ENCODE measurements around the gene SSR1.
"Not testable (repeated sequence)": the region's sequence is repeated elsewhere in the genome, so short reads cannot be mapped to it uniquely, and the experiment has no call there.

SSR1 gene

DNA sequence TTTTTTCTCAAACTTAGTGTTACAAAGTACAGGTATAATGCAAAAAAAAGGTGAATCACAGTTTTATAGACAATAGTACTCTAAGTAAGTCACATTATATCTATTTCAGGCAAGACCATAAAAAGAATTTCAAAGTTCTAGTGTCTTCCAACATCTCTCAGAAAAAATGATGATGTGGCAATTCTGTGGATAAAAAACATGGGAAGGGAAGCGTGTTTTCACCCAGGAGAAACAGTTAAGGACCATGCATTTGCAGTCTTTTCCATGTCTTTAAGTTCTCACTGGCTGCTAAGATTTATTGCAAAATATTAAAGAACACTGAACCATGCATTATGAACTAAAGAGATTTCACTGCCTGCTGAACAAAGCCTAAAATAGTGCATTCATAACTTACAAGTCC lies 1.8 kb downstream of the SSR1 start:
- H3K4me3 Mint-ChIP-seq, result peak overlapping the region; percentile 96
- no peaks in the 10 kb centered on the region for H3K9me3 Mint-ChIP-seq (ENCODE audit: low read depth)
- peaks cover 58% of the 10 kb centered on the region for H3K4me1 Mint-ChIP-seq (ENCODE audit: low read depth)
- H3K27ac Mint-ChIP-seq, result no peak overlapping the region
- peaks cover 22% of the 10 kb centered on the region for H3K36me3 Mint-ChIP-seq
- H3K27me3 Mint-ChIP-seq, result no peaks in the 10 kb centered on the region

DNA sequence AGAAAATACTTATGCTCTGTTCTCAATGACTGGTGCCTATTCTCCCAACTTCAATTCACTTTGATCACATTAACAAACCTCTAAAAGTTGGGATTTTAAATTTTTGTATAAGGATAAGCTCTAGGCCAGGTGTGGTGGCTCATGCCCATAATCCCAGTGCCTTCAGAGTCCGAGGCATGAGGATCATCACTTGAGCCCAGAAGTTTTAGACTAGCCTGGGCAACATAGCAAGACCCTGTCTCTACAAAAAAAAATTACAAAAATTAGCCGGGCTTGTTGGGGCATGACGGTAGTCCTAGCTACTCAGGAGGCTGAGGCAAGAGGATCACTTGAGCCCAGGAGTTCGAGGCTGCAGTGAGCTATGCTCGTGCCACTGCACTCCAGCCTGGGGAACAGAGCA lies 3.9 kb downstream of the SSR1 start:
- peaks cover 67% of the 10 kb centered on the region for H3K4me1 Mint-ChIP-seq (ENCODE audit: low read depth)
- peak overlapping the region; percentile 56 for H3K4me3 Mint-ChIP-seq
- no peak overlapping the region for H3K27ac Mint-ChIP-seq
- H3K9me3 Mint-ChIP-seq (ENCODE audit: low read depth), result no peaks in the 10 kb centered on the region
- peaks cover 26% of the 10 kb centered on the region for H3K36me3 Mint-ChIP-seq
- no peaks in the 10 kb centered on the region for H3K27me3 Mint-ChIP-seq

DNA sequence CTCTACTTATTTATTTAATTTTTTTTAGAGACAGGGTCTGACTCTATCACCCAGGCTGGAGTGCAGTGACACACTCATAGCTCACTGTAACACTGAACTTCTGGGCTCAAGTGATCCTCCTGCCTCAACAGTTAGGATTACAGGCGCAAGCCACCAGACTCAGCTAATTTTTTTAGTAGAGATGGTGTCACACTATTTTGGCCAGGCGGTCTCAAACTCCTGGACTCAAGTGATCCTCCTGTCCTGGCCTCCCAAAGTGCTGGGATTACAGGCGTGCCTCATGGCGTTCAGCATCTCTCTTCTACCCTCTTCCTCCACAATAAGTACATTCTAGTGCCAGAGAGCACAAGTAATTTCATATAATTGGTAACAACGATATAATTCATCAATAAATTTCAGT lies 5.5 kb downstream of the SSR1 start:
- Mint-ChIP-seq H3K27ac (peak overlapping the region; percentile 14), H3K27me3 (no peaks in the 10 kb centered on the region), H3K4me1 (ENCODE audit: low read depth) (peaks cover 62% of the 10 kb centered on the region), H3K36me3 (peaks cover 28% of the 10 kb centered on the region), H3K4me3 (peak overlapping the region; percentile 1), H3K9me3 (ENCODE audit: low read depth) (no peaks in the 10 kb centered on the region)

DNA sequence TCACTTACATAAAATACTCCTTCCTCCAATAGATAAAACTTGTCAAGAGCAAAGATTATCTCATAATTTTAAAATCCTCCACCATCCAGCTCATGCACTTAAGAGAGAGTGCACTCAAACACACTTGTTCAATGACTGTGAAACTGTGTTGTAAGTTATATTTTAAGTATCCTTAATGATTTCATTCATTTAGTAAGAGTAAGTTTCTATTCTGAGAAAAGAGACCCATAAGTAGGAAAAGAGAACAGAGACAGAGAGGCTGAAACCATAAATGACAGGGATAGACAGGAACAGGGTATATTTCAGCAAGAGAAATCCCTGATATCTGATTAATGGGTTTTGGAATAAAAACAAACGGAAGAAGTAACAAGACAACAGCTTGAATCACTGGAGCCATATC lies 8.2 kb downstream of the SSR1 start:
- peak overlapping the region; percentile 22 for H3K27ac Mint-ChIP-seq
- peaks cover 34% of the 10 kb centered on the region for H3K36me3 Mint-ChIP-seq
- H3K9me3 Mint-ChIP-seq (ENCODE audit: low read depth), result no peaks in the 10 kb centered on the region
- H3K27me3 Mint-ChIP-seq, result no peaks in the 10 kb centered on the region
- H3K4me1 Mint-ChIP-seq (ENCODE audit: low read depth), result peaks cover 54% of the 10 kb centered on the region
- H3K4me3 Mint-ChIP-seq, result no peak overlapping the region

DNA sequence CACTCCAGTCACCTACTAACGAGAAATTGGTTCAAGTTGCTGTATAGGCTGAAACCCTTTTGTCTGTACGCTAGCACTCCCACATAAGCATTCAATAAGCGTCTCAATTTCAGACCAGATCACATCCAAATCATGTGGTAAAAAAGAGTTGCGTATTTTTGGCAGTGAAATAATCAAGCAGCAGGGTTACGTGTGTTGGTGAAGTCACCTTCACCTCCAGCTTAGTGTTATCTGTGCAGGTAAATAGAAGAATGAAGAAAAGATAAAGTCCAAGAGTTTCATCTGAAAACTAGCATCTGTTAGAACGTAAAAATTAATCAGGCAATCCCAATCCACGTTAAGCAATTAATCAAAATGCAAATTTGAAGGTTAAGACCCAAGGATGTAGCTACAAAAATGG lies 11.3 kb downstream of the SSR1 start:
- no peak overlapping the region for H3K4me3 Mint-ChIP-seq
- H3K27me3 Mint-ChIP-seq, result no peaks in the 10 kb centered on the region
- peaks cover 29% of the 10 kb centered on the region for H3K4me1 Mint-ChIP-seq (ENCODE audit: low read depth)
- H3K27ac Mint-ChIP-seq, result no peak overlapping the region
- H3K9me3 Mint-ChIP-seq (ENCODE audit: low read depth), result no peaks in the 10 kb centered on the region
- peaks cover 16% of the 10 kb centered on the region for H3K36me3 Mint-ChIP-seq

DNA sequence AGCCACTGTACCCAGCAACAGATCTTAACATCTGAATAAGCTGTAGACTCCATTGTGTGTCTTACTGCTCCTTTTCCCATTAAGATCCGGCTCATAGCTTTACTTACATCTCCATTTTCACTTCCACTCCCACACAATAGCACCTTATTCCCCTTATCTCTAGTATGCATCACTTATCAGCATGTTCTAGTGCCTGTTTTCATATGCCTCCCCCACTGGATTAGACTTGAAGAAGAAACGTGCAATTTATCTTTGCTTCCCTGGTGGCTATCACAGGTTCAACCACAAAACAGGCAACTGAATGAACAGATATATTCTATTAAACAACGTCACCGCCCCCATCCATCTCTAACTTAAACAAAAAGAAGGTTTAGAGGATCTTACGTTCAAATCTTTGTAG lies 12.1 kb downstream of the SSR1 start:
- Mint-ChIP-seq H3K27ac (no peak overlapping the region), H3K4me3 (no peak overlapping the region), H3K4me1 (ENCODE audit: low read depth) (peaks cover 30% of the 10 kb centered on the region), H3K36me3 (peaks cover 16% of the 10 kb centered on the region), H3K9me3 (ENCODE audit: low read depth) (no peaks in the 10 kb centered on the region), H3K27me3 (no peaks in the 10 kb centered on the region)

DNA sequence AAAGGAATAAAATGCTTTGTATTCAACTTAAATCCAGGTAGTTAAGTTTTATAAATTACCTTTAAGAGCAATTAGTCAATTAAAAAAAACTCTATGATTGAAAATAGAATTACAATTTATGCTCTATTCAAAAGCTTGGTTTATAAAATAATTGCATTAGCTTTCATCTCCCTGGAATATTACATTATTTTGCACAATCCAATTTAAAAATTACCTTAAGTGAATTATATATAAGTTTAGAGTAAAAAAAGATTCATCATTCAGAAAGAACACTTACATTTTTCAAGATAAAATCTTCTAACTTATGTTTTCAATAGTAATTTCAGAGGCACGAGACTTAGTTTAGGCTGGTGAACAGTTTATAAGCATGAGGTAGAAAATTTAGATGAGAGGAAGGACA lies 14.9 kb downstream of the SSR1 start:
- no peak overlapping the region for H3K27ac Mint-ChIP-seq
- no peaks in the 10 kb centered on the region for H3K9me3 Mint-ChIP-seq (ENCODE audit: low read depth)
- H3K4me3 Mint-ChIP-seq, result no peak overlapping the region
- H3K27me3 Mint-ChIP-seq, result no peaks in the 10 kb centered on the region
- peaks cover 9% of the 10 kb centered on the region for H3K36me3 Mint-ChIP-seq
- peaks cover 14% of the 10 kb centered on the region for H3K4me1 Mint-ChIP-seq (ENCODE audit: low read depth)

DNA sequence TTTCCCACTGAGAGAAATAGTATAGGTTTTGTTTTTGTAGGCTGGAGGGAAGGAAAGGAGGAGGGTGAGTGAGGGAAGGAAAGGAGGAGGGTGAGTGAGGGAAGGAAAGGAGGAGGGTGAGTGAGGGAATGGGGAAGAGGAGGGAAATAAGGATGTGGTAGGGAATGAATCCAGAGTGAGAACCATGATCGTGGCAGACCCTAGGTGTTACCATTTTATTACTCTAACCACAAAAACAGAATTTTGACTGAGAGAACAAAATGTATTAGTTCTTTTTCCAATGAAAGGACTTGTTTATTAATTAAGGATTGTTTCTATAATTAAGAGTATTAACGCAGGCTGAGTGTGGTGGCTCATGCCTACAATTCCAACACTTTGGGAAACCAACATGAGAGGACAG lies 16.4 kb downstream of the SSR1 start:
- H3K36me3 Mint-ChIP-seq, result peaks cover 6% of the 10 kb centered on the region
- H3K9me3 Mint-ChIP-seq (ENCODE audit: low read depth), result no peaks in the 10 kb centered on the region
- peaks cover 14% of the 10 kb centered on the region for H3K4me1 Mint-ChIP-seq (ENCODE audit: low read depth)
- H3K27me3 Mint-ChIP-seq, result no peaks in the 10 kb centered on the region
- peak overlapping the region; percentile 46 for H3K27ac Mint-ChIP-seq
- H3K4me3 Mint-ChIP-seq, result no peak overlapping the region

DNA sequence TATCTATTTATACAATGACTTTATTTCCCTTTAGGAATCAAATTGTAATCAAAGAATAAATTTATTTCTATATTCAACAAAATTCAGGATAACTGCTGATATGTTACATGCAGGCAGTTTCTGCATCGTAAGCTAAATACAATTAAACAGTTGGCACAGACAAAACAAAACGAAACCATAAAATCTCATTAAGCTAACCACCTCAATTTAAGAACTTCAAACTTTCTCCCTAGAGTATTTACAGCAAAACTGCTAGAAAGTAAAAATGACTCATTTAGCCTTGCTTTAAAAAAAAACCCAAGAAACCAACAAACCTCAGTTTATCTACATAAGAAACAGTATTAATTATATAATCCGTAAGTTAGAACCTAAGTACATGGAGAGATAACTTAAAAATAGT lies 17.1 kb downstream of the SSR1 start:
- Mint-ChIP-seq H3K36me3 (peaks cover under 1% of the 10 kb centered on the region), H3K27me3 (no peaks in the 10 kb centered on the region), H3K9me3 (ENCODE audit: low read depth) (no peaks in the 10 kb centered on the region), H3K27ac (no peak overlapping the region), H3K4me1 (ENCODE audit: low read depth) (peaks cover 9% of the 10 kb centered on the region), H3K4me3 (no peak overlapping the region)

DNA sequence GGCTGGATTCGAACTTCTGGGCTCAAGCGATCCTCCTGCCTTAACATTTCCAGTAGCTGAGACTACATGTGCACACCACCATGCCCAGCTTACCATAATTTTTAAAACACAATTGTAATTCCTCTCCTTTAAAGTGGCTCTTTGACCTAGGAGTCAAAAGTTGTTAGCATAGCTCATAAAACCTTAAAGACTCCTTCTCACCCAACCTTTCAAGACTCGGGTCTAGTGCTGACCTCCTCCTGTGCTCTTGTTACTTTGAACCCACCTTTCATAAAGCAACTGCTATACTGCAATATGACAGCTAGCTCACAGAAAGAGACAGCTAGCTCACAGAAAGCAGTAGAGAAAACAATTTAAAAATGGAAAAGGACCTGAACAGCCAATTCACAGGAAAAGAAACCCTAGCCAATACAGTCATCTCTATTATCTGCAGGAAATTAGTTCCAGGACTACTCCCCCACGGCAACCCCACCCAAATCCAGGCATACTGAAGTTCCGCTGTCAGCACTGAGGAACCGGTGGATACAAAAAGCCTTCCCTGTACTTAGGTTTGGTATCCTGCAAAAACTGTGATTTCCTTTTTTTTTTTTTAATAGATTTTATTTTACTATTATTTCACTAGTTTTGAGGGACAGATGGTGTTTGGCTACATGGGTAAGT lies 20.3 kb downstream of the SSR1 start:
- Mint-ChIP-seq H3K4me3 (no peak overlapping the region), H3K4me1 (ENCODE audit: low read depth) (peaks cover 3% of the 10 kb centered on the region), H3K36me3 (peaks cover 4% of the 10 kb centered on the region), H3K27me3 (no peaks in the 10 kb centered on the region), H3K27ac (peak overlapping the region; percentile 28), H3K9me3 (ENCODE audit: low read depth) (no peaks in the 10 kb centered on the region)

DNA sequence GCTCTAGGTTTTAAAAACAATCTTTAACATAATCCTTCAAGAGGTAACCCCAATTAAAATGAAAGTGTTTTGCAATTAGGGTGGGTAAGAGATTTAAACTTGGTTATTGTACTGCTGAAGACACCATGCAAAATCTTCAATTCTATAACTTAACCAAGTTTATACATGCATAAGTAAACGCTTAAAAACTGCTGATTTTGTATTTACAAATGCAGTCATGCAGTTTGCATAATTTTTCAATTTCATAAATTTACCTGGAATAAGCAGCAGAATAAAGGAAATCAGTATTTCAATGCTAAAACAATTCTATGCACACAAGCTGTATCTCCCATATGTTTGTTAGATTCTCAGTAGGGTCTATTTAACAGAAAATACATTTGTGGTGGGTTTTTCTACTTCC lies 22.9 kb downstream of the SSR1 start:
- H3K27me3 Mint-ChIP-seq, result no peaks in the 10 kb centered on the region
- peaks cover 4% of the 10 kb centered on the region for H3K36me3 Mint-ChIP-seq
- H3K4me1 Mint-ChIP-seq (ENCODE audit: low read depth), result peaks cover 2% of the 10 kb centered on the region
- H3K4me3 Mint-ChIP-seq, result no peak overlapping the region
- H3K27ac Mint-ChIP-seq, result peak overlapping the region; percentile 47
- H3K9me3 Mint-ChIP-seq (ENCODE audit: low read depth), result no peaks in the 10 kb centered on the region

DNA sequence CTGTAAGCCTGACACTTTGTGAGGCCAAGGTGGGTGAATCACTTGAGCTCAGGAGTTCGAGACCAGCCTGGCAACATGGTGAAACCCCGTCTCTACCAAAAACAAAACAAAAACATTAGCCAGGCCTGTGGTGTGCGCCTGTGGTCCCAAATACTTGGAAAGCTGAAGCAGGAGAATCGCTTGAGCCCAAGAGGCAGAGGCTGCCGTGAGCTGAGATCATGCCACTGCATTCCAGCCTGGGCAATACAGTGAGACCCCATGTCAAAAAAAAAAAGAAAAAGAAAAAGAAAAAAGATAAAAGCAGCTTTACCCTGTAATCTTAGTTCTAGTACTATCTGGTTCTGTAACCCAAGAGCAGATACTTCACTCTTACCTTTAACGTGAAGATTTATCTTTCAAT lies 27.6 kb downstream of the SSR1 start:
- no peaks in the 10 kb centered on the region for H3K9me3 Mint-ChIP-seq (ENCODE audit: low read depth)
- no peaks in the 10 kb centered on the region for H3K27me3 Mint-ChIP-seq
- H3K4me3 Mint-ChIP-seq, result no peak overlapping the region
- H3K4me1 Mint-ChIP-seq (ENCODE audit: low read depth), result peaks cover 24% of the 10 kb centered on the region
- peaks cover 6% of the 10 kb centered on the region for H3K36me3 Mint-ChIP-seq
- no peak overlapping the region for H3K27ac Mint-ChIP-seq

DNA sequence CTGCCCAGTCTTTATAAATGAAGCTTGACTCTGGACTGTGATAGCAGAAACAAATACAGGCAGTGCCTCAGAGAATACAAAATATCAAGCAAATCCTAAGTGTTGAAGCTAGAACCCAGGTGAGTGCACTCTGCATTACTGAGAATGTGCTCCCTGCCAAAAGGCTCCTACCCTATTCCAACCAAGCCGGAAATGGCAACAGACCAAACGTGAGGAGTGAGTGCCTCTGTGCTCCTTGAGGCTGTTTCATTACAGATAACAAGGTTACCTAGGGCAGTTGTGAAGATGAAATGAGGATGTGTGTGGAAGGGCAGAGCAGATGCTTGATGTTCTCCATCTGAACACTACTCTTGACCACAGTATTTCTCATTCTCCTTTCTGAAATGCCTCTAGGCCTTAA lies 29.3 kb downstream of the SSR1 start:
- no peaks in the 10 kb centered on the region for H3K27me3 Mint-ChIP-seq
- no peak overlapping the region for H3K4me3 Mint-ChIP-seq
- H3K4me1 Mint-ChIP-seq (ENCODE audit: low read depth), result peaks cover 27% of the 10 kb centered on the region
- H3K9me3 Mint-ChIP-seq (ENCODE audit: low read depth), result no peaks in the 10 kb centered on the region
- H3K27ac Mint-ChIP-seq, result peak overlapping the region; percentile 22
- H3K36me3 Mint-ChIP-seq, result peaks cover 5% of the 10 kb centered on the region

DNA sequence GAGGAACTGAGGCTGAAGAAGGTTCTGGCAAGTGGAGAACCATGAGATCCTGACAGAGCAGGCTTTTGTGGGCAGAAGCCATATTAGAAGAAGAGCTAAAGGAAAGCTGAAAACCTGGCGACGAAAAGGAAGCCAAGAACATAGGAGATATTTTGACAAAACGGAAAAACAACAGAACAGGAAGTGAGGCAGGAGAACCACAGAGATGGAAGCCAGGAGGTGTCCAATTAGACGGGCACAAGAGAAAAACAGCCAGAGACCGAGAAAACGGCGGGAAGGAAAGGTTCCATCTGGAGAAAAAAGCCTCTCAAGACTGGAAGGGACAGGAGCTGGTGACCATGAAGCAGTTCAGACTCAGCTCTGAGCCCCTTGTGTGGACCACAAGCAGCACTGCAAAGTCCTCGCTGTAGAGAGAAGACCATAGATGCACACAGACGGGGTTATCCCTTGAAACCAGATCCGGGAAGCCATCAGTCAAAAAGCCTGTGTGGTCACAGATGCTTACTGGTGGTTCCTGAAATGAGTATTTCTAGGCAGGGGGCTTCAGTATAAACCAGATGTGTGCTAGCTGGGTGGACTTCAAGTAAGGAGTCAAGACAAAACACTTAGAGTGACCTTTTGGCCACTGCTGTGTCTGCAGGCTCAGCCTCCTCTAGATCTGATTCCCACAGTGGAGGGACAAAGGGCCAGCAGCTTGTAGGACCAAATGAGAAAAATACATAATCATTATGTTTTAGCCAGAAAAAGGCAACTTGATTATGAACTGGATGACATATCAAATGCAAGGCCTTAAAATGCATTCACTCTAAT lies 30.7 kb downstream of the SSR1 start:
- Mint-ChIP-seq H3K4me1 (ENCODE audit: low read depth) (peaks cover 27% of the 10 kb centered on the region), H3K27me3 (no peaks in the 10 kb centered on the region), H3K36me3 (peaks cover 4% of the 10 kb centered on the region), H3K9me3 (ENCODE audit: low read depth) (no peaks in the 10 kb centered on the region), H3K4me3 (no peak overlapping the region), H3K27ac (peak overlapping the region; percentile 92)

DNA sequence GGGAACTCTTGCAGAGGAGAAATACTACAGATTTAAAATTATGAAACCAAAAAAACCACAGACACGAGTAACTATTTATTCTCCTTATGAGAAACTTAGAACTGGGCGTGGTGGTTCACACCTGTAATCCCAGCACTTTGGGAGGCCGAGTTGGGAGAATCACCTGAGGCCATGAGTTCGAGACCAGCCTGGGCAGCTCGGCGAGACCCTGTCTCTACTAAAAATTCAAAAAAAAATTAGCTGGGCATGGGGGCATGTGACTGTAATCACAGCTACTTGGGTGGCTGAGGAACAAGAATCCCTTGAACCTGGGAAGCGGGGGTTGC lies 36.8 kb downstream of the SSR1 start:
- Mint-ChIP-seq H3K4me1 (ENCODE audit: low read depth) (peaks cover 11% of the 10 kb centered on the region), H3K4me3 (no peak overlapping the region), H3K27ac (no peak overlapping the region), H3K27me3 (no peaks in the 10 kb centered on the region), H3K36me3 (peaks cover 2% of the 10 kb centered on the region), H3K9me3 (ENCODE audit: low read depth) (no peaks in the 10 kb centered on the region)

DNA sequence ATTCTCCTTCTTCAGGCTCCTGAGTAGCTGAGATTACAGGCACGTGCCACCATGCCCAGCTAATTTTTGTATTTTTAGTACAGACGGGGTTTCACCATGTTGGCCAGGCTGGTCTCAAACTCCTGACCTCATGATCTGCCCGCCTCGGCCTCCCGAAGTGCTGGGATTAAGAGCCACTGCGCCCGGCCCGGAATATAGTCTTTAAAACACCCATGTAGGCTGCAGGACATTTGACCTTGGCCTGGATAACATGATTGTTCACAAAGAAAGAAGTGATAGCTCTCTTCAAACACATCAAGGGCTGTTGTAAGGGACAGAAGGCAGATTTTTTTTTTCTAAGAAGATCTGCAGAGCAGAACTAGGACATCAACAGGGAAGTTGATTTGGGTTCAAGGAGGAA lies 38.5 kb downstream of the SSR1 start:
- H3K9me3 Mint-ChIP-seq (ENCODE audit: low read depth); H3K4me1 Mint-ChIP-seq (ENCODE audit: low read depth); H3K4me3 Mint-ChIP-seq; H3K27ac Mint-ChIP-seq; H3K27me3 Mint-ChIP-seq; H3K36me3 Mint-ChIP-seq: not testable (repeated sequence)
